SK-N-SH (cell line): ENCODE data around the gene NCKAP5. TPM values are rescaled to one million over a fixed set of nuclear protein-coding genes. Genes with fewer than 3 reads are reported as not detected.

ENCODE experiments used
- CTCF ChIA-PET: fragments of 300-600, 350-600 bp; formaldehyde crosslinking; extraction: SDS; loops from one replicate; lab custom pipeline; 2021; lab: Yijun Ruan, JAX
- POLR2A ChIA-PET: fragments of 350-600 bp; sonication (Branson Sonifier 250); formaldehyde crosslinking; extraction: SDS; loops from one replicate; lab custom pipeline; 2020; ENCODE audit warnings: antibody characterized with exemption, inconsistent platforms; lab: Yijun Ruan, JAX
- DNase-seq: peaks from one replicate; pipeline ENCODE4 v3.0.0; 2012
- H2AFZ ChIP-seq: fragments of 200-600 bp; sonication (generic); 2 replicates; pipeline ENCODE4 v1.8.1; 2016; ENCODE audit warnings: antibody characterized with exemption, mild to moderate bottlenecking, low read depth
- H3F3A ChIP-seq: fragments of 200-600 bp; sonication (generic); replicated peaks from 2 replicates; pipeline ENCODE3; 2016; ENCODE audit warnings: antibody characterized with exemption, mild to moderate bottlenecking; ENCODE audit not compliant: insufficient read depth
- H3K27ac ChIP-seq, 2 experiments: fragments of 200-500 bp in 1 of 2; fragments of 200-600 bp in 1 of 2; sonication (Bioruptor generic) in 1 of 2; sonication (generic), shearing (Covaris generic) in 1 of 2; 2 replicates each; pipeline versions ENCODE4 v1.5.1 to v1.6.1; 2014 to 2016; ENCODE audit warnings: low read depth in 2 of 2, inconsistent platforms in 1 of 2, low read length in 1 of 2, mild to moderate bottlenecking in 1 of 2, mixed read lengths in 1 of 2
- H3K27me3 ChIP-seq: fragments of 200-600 bp; sonication (generic), shearing (Covaris generic); 2 replicates; pipeline ENCODE4 v1.6.1; 2016; ENCODE audit warnings: mixed run types; ENCODE audit not compliant: insufficient read depth
- H3K36me3 ChIP-seq, 2 experiments: fragments of 200-500 bp in 1 of 2; fragments of 200-600 bp in 1 of 2; sonication (Bioruptor generic) in 1 of 2; sonication (generic) in 1 of 2; replicated peaks in 1 of 2; 2 replicates each; pipeline versions ENCODE3 to v1.5.1; 2014 to 2016; ENCODE audit warnings: low read length in 1 of 2, mild to moderate bottlenecking in 1 of 2; ENCODE audit not compliant: insufficient read depth in 2 of 2, control insufficient read depth in 1 of 2
- H3K4me1 ChIP-seq, 2 experiments: fragments of 200-500 bp in 1 of 2; fragments of 200-600 bp in 1 of 2; sonication (Bioruptor generic) in 1 of 2; sonication (generic), shearing (Covaris generic) in 1 of 2; 2 replicates each; pipeline versions ENCODE4 v1.5.1 to v1.6.1; 2014 to 2016; ENCODE audit warnings: low read depth in 1 of 2, low read length in 1 of 2, mixed run types in 1 of 2; ENCODE audit not compliant: insufficient read depth in 2 of 2, control insufficient read depth in 1 of 2
- H3K4me2 ChIP-seq: fragments of 200-600 bp; sonication (generic), shearing (Covaris generic); 2 replicates; pipeline ENCODE4 v1.6.1; 2017; ENCODE audit warnings: mixed run types
- H3K4me3 ChIP-seq, 2 experiments: fragments of 200-500 bp in 1 of 2; fragments of 200-600 bp in 1 of 2; sonication (Bioruptor generic) in 1 of 2; sonication (generic), shearing (Covaris generic) in 1 of 2; 2 replicates each; pipeline versions ENCODE4 v1.5.1 to v1.8.1; 2014 to 2016; ENCODE audit warnings: low read depth in 2 of 2, inconsistent platforms in 1 of 2, low read length in 1 of 2, mild to moderate bottlenecking in 1 of 2, mixed read lengths in 1 of 2, moderate library complexity in 1 of 2
- H3K79me2 ChIP-seq: fragments of 200-600 bp; sonication (generic); 2 replicates; pipeline ENCODE4 v1.8.1; 2017; ENCODE audit warnings: mild to moderate bottlenecking; ENCODE audit not compliant: insufficient read depth
- H3K9ac ChIP-seq: fragments of 200-600 bp; sonication (generic); 2 replicates; pipeline ENCODE4 v1.6.1; 2017; ENCODE audit warnings: mixed run types
- H3K9me2 ChIP-seq: fragments of 200-600 bp; sonication (generic); 2 replicates; pipeline ENCODE4 v1.6.1; 2017; ENCODE audit warnings: mixed run types
- H3K9me3 ChIP-seq: fragments of 200-600 bp; sonication (generic); 2 replicates; pipeline ENCODE4 v1.6.1; 2017; ENCODE audit warnings: mixed run types, mild to moderate bottlenecking, moderate library complexity
- H4K20me1 ChIP-seq: fragments of 200-600 bp; sonication (generic); 2 replicates; pipeline ENCODE4 v1.6.1; 2017; ENCODE audit warnings: mild to moderate bottlenecking, mixed run types; ENCODE audit not compliant: insufficient read depth
- CTCF ChIP-seq: fragments of 200-600 bp; sonication (generic); IDR thresholded peaks from 2 replicates; pipeline ENCODE4 v1.6.1; 2017; ENCODE audit warnings: antibody characterized with exemption, mild to moderate bottlenecking, moderate library complexity
- FOSL2 ChIP-seq: IDR thresholded peaks from 2 replicates; pipeline ENCODE4 v1.4.0; 2012; ENCODE audit warnings: low read depth, mild to moderate bottlenecking, moderate library complexity, borderline replicate concordance
- NFIC ChIP-seq: IDR thresholded peaks from 2 replicates; pipeline ENCODE4 v1.4.0; 2012; ENCODE audit warnings: borderline replicate concordance
- RXRA ChIP-seq: IDR thresholded peaks from 2 replicates; pipeline ENCODE4 v1.4.0; 2012; ENCODE audit warnings: low read depth, mild to moderate bottlenecking, borderline replicate concordance
- SIN3A ChIP-seq: IDR thresholded peaks from 2 replicates; pipeline ENCODE4 v1.6.1; 2012; ENCODE audit warnings: low read depth, mild to moderate bottlenecking, low read length, moderate library complexity, borderline replicate concordance
- TAF1 ChIP-seq: IDR thresholded peaks from 2 replicates; pipeline ENCODE4 v1.6.1; 2012; ENCODE audit warnings: low read depth, mild to moderate bottlenecking, low read length, moderate library complexity, borderline replicate concordance
- ZBTB33 ChIP-seq: IDR thresholded peaks from 2 replicates; pipeline ENCODE4 v1.4.0; 2012; ENCODE audit warnings: low read depth, borderline replicate concordance
- WGBS: methylation state at CpG from one replicate; pipeline ENCODE4 v1.1.6; 2017; ENCODE audit warnings: low lambda C conversion rate; 5-methylcytosine and 5-hydroxymethylcytosine counted together
- polyA plus RNA-seq, 3 experiments: library from polyadenylated mRNA; depleted of rRNA; stranded (reverse); fragments of >200 nt; gene quantifications; 2 replicates each; pipeline ENCODE4 v1.2.3, GENCODE V29; 2012
- TF ChIP-seq, protein P1 (sequence below): IDR thresholded peaks from 2 replicates; pipeline ENCODE4 v1.6.1; 2012; ENCODE audit warnings: mild to moderate bottlenecking, low read depth, low read length, moderate library complexity
- TF ChIP-seq, protein P2 (sequence below): IDR thresholded peaks from 2 replicates; pipeline ENCODE4 v1.4.0; 2012; ENCODE audit warnings: low read depth

NCKAP5 gene
- polyA plus RNA-seq, 1 of the 3 experiments (the other 2 are of a cell fraction), result 0.02 TPM

GRCh38 chr2:132884292-132884691 is 684.0 kb downstream of the NCKAP5 start:
- no peak for DNase-seq
- Histone ChIP-seq H3K9me2 (no peaks in the 10 kb centered on the region), H3K27me3 (no peaks in the 10 kb centered on the region), H3K9ac (no peak overlapping the region), H3K36me3 (no peaks in the 10 kb centered on the region), H3K4me1 (no peaks in the 10 kb centered on the region), H3K79me2 (no peaks in the 10 kb centered on the region), H2AFZ (no peak overlapping the region), H3K4me2 (no peak overlapping the region), H3F3A (no peaks in the 10 kb centered on the region), H4K20me1 (no peaks in the 10 kb centered on the region), H3K9me3 (no peaks in the 10 kb centered on the region), H3K4me3 (no peak overlapping the region), H3K27ac (no peak overlapping the region)
- WGBS, result 41% methylated on average over 4 of the region's 4 CpGs
- TF ChIP-seq ZBTB33 (no peak), TAF1 (no peak), NFIC (no peak), SIN3A (no peak), RXRA (no peak), CTCF (no peak), FOSL2 (no peak)
- TF ChIP-seq, protein P1, sequence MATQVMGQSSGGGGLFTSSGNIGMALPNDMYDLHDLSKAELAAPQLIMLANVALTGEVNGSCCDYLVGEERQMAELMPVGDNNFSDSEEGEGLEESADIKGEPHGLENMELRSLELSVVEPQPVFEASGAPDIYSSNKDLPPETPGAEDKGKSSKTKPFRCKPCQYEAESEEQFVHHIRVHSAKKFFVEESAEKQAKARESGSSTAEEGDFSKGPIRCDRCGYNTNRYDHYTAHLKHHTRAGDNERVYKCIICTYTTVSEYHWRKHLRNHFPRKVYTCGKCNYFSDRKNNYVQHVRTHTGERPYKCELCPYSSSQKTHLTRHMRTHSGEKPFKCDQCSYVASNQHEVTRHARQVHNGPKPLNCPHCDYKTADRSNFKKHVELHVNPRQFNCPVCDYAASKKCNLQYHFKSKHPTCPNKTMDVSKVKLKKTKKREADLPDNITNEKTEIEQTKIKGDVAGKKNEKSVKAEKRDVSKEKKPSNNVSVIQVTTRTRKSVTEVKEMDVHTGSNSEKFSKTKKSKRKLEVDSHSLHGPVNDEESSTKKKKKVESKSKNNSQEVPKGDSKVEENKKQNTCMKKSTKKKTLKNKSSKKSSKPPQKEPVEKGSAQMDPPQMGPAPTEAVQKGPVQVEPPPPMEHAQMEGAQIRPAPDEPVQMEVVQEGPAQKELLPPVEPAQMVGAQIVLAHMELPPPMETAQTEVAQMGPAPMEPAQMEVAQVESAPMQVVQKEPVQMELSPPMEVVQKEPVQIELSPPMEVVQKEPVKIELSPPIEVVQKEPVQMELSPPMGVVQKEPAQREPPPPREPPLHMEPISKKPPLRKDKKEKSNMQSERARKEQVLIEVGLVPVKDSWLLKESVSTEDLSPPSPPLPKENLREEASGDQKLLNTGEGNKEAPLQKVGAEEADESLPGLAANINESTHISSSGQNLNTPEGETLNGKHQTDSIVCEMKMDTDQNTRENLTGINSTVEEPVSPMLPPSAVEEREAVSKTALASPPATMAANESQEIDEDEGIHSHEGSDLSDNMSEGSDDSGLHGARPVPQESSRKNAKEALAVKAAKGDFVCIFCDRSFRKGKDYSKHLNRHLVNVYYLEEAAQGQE, result no peak
- TF ChIP-seq, protein P2, sequence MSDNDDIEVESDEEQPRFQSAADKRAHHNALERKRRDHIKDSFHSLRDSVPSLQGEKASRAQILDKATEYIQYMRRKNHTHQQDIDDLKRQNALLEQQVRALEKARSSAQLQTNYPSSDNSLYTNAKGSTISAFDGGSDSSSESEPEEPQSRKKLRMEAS, result no peak
- ChIA-PET CTCF (no interaction called here), POLR2A (no interaction called here)
